ENCODE data around the gene PRRT4.

Gene PRRT4

DNA sequence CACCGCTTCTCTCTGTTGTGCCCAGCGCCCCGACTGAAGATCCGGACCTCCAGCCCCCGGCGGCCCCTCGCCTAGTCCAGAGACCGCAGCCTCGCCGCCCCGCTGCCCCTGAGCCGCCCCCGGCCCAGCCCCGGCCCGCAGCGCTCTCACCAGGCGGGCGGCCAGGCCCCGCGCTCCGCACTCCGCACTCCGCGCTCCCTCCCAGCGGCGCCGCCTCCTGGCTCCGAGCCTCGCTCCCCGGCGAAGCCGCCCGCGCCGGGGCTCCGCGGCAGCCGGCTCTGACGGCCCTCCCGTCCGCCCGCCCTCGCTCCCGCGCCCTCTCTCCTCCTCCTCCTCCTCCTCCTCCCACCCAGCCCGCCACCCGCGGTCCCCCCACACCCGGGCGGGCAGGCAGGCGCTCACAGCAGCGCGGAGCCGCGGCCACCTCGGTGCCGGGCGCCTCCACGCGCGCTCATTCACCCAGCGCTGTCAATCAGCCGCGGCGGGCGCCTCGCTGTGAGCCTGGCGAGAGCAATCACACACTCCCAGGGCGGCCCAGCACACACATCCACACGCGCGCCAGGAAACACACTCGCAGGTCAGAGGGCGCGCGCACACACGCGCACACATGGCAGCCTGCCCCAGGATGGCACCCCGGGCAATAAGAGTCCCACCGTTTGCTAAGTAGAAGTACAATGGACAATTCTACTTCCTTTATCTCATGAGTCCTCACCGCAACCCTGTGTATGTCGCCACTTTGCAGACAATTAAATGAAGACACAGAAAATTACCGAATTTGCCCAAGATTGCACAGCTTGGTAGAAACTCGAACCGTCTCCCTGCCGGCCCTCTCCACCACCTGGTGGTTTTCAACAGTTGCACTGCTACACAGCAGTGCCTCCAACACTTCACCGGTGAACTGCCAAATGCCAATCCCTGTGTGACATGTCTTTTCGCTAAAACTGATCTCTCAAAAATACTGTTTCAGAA, at the start of gene PRRT4:
TSS of gene PRRT4 (minus strand) at position 280 of the 969 bp plus-strand sequence.
- DNase-seq (ENCODE audit: low read depth in 1 of 2, low spot score in 1 of 2): no peak

DNA sequence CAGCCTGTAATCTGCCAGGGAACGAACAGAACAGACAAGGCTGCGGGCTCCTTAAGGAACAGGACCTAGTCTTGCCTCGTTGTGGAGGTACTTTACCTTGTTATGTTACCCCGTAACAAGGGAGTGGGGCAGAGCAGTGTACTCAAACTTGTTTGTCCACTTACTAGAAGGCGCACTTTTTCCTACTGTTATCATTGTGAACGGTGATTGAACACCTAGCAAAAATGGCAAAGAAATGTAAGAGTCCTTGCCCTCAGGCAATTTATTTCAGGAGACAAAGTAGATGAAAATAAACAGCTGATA, 48.9 kb upstream of the PRRT4 start:
- no peak for DNase-seq (ENCODE audit: low read depth in 1 of 2, low spot score in 1 of 2)

GRCh38 chr7:128409596-128410450, 48.3 kb upstream of the PRRT4 start, which contains the start of gene IMPDH1:
Gene IMPDH1 (minus strand): TSS chr7:128409982. CDS start chr7:128409901, 81 bp downstream.
- DNase-seq (ENCODE audit: low read depth in 1 of 2, low spot score in 1 of 2): peak; percentile 72 to 73

- no peak for DNase-seq (ENCODE audit: low read depth in 1 of 2, low spot score in 1 of 2)
Observed at GRCh38 chr7:128408709-128409595, 47.5 kb upstream of the PRRT4 start.

DNA sequence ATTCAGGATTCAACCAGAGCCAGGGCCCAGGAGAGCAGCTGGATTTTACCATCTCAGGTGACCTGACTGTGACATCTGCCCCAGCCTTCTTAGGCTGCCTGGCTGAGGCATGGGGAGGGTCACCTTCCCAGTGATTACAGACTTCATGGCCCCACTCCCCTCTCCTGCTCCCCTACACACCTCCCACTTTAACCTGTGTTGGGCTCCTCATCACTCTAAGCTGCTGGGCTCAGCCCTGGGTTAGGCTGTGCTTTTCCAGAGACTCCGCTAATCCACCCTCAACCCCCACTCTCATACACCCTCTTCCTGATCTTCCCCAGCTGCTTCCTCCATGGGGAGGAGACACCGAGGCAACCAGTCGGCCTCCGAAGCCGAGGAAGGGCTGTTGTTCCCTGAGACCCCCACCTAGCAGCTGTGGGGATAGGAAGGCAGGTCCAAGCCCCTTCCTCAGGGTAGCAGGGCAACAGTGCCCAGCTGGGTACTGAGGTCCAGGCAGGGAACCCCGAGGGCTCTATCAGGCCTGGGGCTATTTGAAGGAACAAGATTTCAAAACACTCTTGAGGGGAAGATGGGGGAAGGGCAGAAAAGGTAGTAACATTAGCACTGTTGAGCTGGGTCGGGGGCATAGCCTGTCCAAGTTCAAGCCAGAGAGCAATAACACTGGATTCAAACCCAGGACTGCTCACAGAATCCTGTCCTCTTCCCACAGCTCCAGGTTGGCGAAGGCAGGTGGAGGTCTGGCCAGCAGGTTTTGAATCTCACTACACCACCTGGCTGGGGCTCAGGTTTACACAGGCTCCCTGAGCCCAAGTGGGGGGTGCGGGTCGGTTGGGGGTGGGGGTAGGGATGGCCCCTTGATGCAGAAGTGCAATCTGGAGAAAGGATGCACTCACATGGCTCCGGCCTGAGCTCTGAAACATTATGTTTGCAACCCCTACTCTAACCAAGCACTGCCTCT, 46.5 kb upstream of the PRRT4 start:
- no peak for DNase-seq (ENCODE audit: low read depth in 1 of 2, low spot score in 1 of 2)

- no peak for DNase-seq (ENCODE audit: low read depth in 1 of 2, low spot score in 1 of 2)
Observed at GRCh38 chr7:128407233-128407589, 45.7 kb upstream of the PRRT4 start.

DNA sequence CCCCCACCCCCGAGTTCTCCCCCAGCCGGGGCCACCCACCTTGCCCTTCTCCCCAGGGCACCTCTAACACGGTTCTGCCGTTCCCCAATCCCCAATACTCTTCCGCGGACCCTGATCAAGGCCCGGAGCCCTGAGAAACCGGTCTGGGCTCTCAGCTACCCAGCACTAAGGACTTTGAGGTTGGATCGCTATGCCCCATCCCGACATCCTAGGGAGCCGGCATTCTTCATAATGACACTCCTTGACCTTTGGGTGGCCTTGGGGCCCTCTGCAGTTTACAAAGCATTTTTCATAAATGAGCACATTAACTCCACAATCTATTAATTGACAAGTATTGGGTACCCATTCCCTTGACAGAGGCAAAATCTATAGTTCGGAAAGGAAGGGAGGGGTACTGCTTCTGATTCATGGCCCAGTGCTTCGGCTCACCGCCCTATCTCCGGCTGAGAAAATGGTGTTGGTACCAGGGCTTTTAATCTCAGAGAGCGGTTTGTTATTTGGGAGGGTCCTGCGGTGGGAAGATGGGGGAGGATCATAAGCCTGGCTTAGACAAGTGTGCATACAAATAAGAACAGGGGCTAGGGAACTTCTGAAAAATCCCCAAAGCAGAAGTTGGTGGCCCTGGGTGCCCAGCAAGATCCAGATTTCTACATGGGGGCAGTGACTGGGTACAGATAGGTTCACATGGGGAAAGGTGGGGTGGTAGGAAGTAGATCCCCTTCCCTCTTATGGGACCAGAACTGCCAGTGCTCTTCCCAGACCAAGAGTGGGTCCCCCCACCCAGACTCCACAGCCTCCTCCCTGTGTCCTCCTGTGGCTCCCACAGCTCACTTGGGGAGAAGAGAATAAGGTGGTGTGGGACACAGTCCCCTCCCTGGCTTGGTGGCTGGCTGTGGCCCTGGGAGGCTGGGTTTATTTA, 45.1 kb upstream of the PRRT4 start:
- DNase-seq (ENCODE audit: low read depth in 1 of 2, low spot score in 1 of 2): no peak

GRCh38 chr7:128405471-128406313, 44.2 kb upstream of the PRRT4 start:
- peak in 1 of 2 donors; percentile 29 for DNase-seq (ENCODE audit: low read depth in 1 of 2, low spot score in 1 of 2)

DNA sequence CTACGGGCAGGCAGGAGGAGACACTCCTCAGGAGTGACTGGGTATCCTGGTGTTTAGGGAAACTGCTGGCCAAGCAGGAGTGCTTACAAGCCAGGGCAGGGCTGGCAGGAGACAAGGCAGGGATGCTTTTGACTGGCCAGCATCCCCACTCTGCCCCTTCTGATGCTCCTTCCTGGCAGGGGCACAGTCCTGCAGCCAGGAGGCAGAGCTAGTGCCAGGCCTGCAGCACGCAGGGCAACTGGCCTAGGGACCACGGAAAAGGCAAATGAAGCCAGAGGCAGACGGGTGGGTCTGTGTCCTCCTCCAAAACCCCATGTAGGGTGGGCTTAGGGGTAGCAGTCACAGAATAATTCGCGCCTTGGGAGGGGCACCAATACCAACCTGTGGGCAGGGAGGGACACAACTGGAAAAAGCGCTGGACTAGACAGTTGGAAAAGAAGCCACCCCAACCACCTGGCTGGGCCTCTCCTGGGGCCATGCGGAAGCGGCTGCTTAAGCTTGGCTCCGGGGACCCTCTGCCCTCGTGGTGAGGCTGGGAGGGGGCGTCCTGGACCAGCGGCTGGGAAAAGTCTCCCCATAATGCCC, 43.5 kb upstream of the PRRT4 start:
- DNase-seq (ENCODE audit: low read depth in 1 of 2, low spot score in 1 of 2): no peak

- no peak for DNase-seq (ENCODE audit: low read depth in 1 of 2, low spot score in 1 of 2)
Observed at GRCh38 chr7:128404143-128404681, 42.7 kb upstream of the PRRT4 start.

- DNase-seq (ENCODE audit: low read depth in 1 of 2, low spot score in 1 of 2): no peak
Observed at GRCh38 chr7:128403676-128404075, 42.2 kb upstream of the PRRT4 start.

DNA sequence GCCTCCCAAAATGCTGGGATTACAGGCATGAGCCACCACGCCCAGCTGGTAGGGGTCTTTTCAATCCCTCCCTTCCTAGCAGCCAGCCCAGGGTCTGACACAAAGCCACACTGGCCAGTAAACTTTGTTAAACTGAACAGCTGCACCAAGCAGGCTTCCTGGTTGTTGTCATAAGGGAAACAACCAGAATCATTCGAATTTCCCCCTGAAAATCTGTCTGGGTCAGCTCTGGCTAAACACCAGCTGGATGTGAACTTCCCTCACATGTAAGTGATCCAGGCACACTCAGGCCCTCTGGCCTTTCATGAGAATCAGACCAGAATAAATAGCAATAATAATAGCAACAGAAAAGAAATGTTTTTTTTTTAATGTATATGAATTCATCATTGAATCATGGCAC, 40.9 kb upstream of the PRRT4 start:
- no peak for DNase-seq (ENCODE audit: low read depth in 1 of 2, low spot score in 1 of 2)

GRCh38 chr7:128400566-128400965, 39.1 kb upstream of the PRRT4 start:
- no peak for DNase-seq (ENCODE audit: low read depth in 1 of 2, low spot score in 1 of 2)

- DNase-seq (ENCODE audit: low read depth in 1 of 2, low spot score in 1 of 2): no peak
Observed at GRCh38 chr7:128399991-128400390, 38.5 kb upstream of the PRRT4 start.

DNA sequence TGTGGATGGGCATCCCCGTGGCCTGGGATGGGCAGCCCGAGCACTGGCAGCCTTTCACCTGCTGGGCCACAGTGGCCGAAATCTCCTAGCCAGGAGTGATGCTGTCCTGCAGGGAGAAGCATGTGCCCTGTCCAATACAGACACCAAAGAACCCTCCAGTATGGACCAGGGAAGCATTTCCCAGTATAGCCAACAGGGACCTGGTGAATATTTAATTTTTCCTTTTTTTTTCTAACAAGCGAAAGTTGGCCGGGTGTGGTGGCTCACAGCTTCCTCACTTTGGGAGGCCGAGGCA, 37.3 kb upstream of the PRRT4 start:
- no peak for DNase-seq (ENCODE audit: low read depth in 1 of 2, low spot score in 1 of 2)

DNA sequence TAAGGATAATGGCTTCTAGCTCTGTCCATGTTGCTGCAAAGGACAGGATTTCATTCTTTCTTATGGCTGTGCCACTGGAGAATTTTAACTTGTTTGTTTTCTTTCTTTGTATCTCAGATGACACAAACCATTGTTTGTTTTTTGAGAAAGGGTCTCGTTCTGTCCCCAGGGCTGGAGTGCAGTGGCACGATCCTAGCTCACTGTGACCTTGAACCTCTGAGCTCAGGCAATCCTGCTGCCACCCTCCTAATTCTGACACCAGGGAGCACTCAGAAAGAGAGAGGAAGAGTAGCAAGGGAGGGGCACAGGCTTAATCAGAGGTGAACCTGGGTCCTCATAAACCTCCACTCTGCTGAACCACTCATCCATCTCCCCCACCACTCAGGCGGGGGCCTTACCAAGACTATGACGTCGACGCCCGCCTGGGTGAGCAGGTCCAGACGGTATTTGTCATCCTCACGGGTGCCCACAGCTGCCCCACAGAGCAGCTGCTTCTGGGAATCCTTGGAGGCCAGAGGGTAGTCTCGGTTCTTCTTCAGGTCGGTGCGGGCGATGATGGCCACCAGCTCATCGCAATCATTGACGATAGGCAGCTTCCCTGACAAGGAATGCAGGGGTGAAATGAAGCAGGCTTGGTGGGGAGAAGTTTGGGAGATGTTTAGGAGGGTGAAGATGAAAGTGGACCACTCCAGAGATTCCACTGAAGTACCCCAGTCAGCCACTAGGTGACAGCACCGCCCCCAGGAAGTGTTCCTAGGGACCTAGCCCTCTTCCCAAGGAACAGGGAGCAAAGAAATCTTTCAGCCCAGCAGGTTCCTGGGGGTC, 36.7 kb upstream of the PRRT4 start:
- no peak for DNase-seq (ENCODE audit: low read depth in 1 of 2, low spot score in 1 of 2)

DNA sequence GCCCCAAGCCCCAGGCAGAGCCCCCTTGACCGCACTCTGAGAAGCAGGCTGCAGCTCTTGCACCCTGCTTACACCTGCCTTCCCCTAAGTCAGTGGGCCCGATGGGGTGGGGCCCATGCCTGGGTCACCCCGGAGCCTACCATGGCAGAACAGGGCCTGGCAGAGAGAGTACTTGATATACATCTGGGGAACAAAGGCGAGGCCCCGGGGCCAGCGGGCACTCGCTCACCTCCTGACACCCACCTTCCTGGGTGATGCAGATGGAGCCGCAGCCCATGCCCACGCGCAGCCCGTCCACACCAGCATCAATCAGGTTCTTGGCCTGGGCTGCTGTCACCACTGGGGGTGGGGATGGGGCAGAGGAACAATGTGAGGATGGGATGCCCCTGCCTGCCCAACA, 34.9 kb upstream of the PRRT4 start:
- no peak for DNase-seq (ENCODE audit: low read depth in 1 of 2, low spot score in 1 of 2)
